MCF 10A (cell line): Measurements from ENCODE around the gene MYO10. TPM values are rescaled to one million over a fixed set of nuclear protein-coding genes. Genes with fewer than 3 reads are reported as not detected.

ENCODE experiments used
- BruUV-seq: library from RNA; stranded (reverse); fragments of 400-500 nt; replicated peaks from 2 replicates; lab custom pipeline; 2021; lab: Mats Ljungman, UMichigan
- CTCF ChIA-PET: fragments of 300-600 bp; sonication (Branson Sonifier 250); formaldehyde crosslinking; extraction: SDS; loops from one replicate; lab custom pipeline; 2021; ENCODE audit warnings: antibody characterized with exemption, inconsistent platforms; lab: Yijun Ruan, JAX
- POLR2A ChIA-PET: fragments of 300-600, 350-650 bp; sonication (Branson Sonifier 250); formaldehyde crosslinking; extraction: SDS; loops from one replicate; lab custom pipeline; 2020; ENCODE audit warnings: antibody characterized with exemption, inconsistent platforms; lab: Yijun Ruan, JAX
- DNase-seq: peaks from one replicate; pipeline ENCODE4 v3.0.0-alpha.2; 2018; ENCODE audit not compliant: unreplicated experiment
- H3K27ac Mint-ChIP-seq: one replicate; pipeline ENCODE4 v1.8.0; 2022; ENCODE audit warnings: mild to moderate bottlenecking, low read depth, mixed read lengths; ENCODE audit not compliant: unreplicated experiment
- H3K27me3 Mint-ChIP-seq: one replicate; pipeline ENCODE4 v1.8.0; 2022; ENCODE audit warnings: mixed read lengths; ENCODE audit not compliant: insufficient read depth, unreplicated experiment
- H3K36me3 Mint-ChIP-seq: one replicate; pipeline ENCODE4 v1.8.0; 2022; ENCODE audit warnings: mild to moderate bottlenecking, moderate library complexity, mixed read lengths; ENCODE audit not compliant: insufficient read depth, unreplicated experiment
- H3K4me1 Mint-ChIP-seq: one replicate; pipeline ENCODE4 v1.8.0; 2022; ENCODE audit warnings: mixed read lengths; ENCODE audit not compliant: insufficient read depth, unreplicated experiment
- H3K4me3 Mint-ChIP-seq: one replicate; pipeline ENCODE4 v1.8.0; 2022; ENCODE audit warnings: mild to moderate bottlenecking, moderate library complexity, mixed read lengths; ENCODE audit not compliant: unreplicated experiment
- H3K9me3 Mint-ChIP-seq: one replicate; pipeline ENCODE4 v1.8.0; 2022; ENCODE audit warnings: mixed read lengths; ENCODE audit not compliant: unreplicated experiment
- intact Hi-C: fragments of 100-400 bp; cut with micrococcal nuclease; formaldehyde crosslinking; loops from 2 replicates; pipeline ENCODE4 v1.14.1; 2022
- total RNA-seq: library from RNA; stranded (reverse); gene quantifications from 2 replicates; pipeline ENCODE4 v1.2.3, GENCODE V29; 2022
- TF ChIP-seq, protein P1 (sequence below): fragments of 200-600 bp; IDR thresholded peaks from one replicate; pipeline ENCODE4 v1.8.0; 2022; ENCODE audit warnings: antibody characterized with exemption, mild to moderate bottlenecking; ENCODE audit not compliant: unreplicated experiment

Gene MYO10
- total RNA-seq, 1 experiment from 2014 or later: 35.7 TPM

- ChIA-PET CTCF (interaction anchor here (0.6 to 1.0 kb wide), 3 partner anchors 9 to 34 kb away, joined by 3 read pairs; no protein-coding TSS in a partner anchor), POLR2A (interaction anchor here (0.7 kb wide), 1 partner anchor 30 kb away, joined by 6 read pairs; no protein-coding TSS in a partner anchor)
- H3K27ac Mint-ChIP-seq: no peak overlapping the region
- no TSS peak for BruUV-seq
- no peak for DNase-seq
- H3K4me3 Mint-ChIP-seq: no peak overlapping the region
- intact Hi-C loops: no loop called here
- TF ChIP-seq, protein P1, sequence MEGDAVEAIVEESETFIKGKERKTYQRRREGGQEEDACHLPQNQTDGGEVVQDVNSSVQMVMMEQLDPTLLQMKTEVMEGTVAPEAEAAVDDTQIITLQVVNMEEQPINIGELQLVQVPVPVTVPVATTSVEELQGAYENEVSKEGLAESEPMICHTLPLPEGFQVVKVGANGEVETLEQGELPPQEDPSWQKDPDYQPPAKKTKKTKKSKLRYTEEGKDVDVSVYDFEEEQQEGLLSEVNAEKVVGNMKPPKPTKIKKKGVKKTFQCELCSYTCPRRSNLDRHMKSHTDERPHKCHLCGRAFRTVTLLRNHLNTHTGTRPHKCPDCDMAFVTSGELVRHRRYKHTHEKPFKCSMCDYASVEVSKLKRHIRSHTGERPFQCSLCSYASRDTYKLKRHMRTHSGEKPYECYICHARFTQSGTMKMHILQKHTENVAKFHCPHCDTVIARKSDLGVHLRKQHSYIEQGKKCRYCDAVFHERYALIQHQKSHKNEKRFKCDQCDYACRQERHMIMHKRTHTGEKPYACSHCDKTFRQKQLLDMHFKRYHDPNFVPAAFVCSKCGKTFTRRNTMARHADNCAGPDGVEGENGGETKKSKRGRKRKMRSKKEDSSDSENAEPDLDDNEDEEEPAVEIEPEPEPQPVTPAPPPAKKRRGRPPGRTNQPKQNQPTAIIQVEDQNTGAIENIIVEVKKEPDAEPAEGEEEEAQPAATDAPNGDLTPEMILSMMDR: no peak
- H3K4me1 Mint-ChIP-seq: no peaks in the 10 kb centered on the region
- H3K27me3 Mint-ChIP-seq: no peaks in the 10 kb centered on the region
- H3K9me3 Mint-ChIP-seq: no peaks in the 10 kb centered on the region
- H3K36me3 Mint-ChIP-seq: peaks cover 7% of the 10 kb centered on the region
Observed at GRCh38 chr5:16965581-16965980, 29.5 kb upstream of the MYO10 start.

GRCh38 chr5:16963821-16964220, 27.7 kb upstream of the MYO10 start:
- no peak for DNase-seq
- TF ChIP-seq, protein P1: no peak
- Mint-ChIP-seq H3K27ac (no peak overlapping the region), H3K27me3 (no peaks in the 10 kb centered on the region), H3K36me3 (peaks cover 7% of the 10 kb centered on the region), H3K4me3 (no peak overlapping the region), H3K4me1 (no peaks in the 10 kb centered on the region), H3K9me3 (no peaks in the 10 kb centered on the region)
- intact Hi-C loops: no loop called here
- ChIA-PET POLR2A (interaction anchor here (0.6 kb wide), 1 partner anchor 22 kb away, joined by 3 read pairs; no protein-coding TSS in a partner anchor), CTCF (no interaction called here)
- no TSS peak for BruUV-seq

GRCh38 chr5:16961131-16961530, 25.0 kb upstream of the MYO10 start:
- no peak overlapping the region for H3K27ac Mint-ChIP-seq
- H3K9me3 Mint-ChIP-seq: no peaks in the 10 kb centered on the region
- H3K27me3 Mint-ChIP-seq: no peaks in the 10 kb centered on the region
- CTCF ChIA-PET: interaction anchor here (1.0 kb wide), 1 partner anchor 9 kb away, joined by 5 read pairs; no protein-coding TSS in a partner anchor
- no TSS peak for BruUV-seq
- H3K36me3 Mint-ChIP-seq: no peaks in the 10 kb centered on the region
- intact Hi-C loops: no loop called here
- TF ChIP-seq, protein P1: no peak
- peaks cover 6% of the 10 kb centered on the region for H3K4me1 Mint-ChIP-seq
- no peak overlapping the region for H3K4me3 Mint-ChIP-seq
- DNase-seq: no peak
- POLR2A ChIA-PET: no interaction called here

GRCh38 chr5:16957304-16958196, 21.5 kb upstream of the MYO10 start:
- Mint-ChIP-seq H3K27me3 (no peaks in the 10 kb centered on the region), H3K36me3 (no peaks in the 10 kb centered on the region), H3K4me1 (peaks cover 6% of the 10 kb centered on the region), H3K27ac (no peak overlapping the region), H3K4me3 (no peak overlapping the region), H3K9me3 (no peaks in the 10 kb centered on the region)
- BruUV-seq: no TSS peak
- intact Hi-C loops: no loop called here
- ChIA-PET CTCF (interaction anchor here (0.6 to 0.9 kb wide), 4 partner anchors 13 to 232 kb away, joined by 3 to 4 read pairs (median 3); no protein-coding TSS in a partner anchor), POLR2A (interaction anchor here (0.6 to 1.4 kb wide), 2 partner anchors 22 to 231 kb away, joined by 3 read pairs; partner anchors contain the start of gene MYO10)
- peak; percentile 27 for DNase-seq
- TF ChIP-seq, protein P1: no peak
